Measurements from ENCODE around the gene PSTPIP1.

The PSTPIP1 gene

GRCh38 chr15:76979331-76979925 is 15.5 kb upstream of the PSTPIP1 start:
- no peak for DNase-seq

- no peak for DNase-seq
Measured at GRCh38 chr15:76979996-76980520, 14.9 kb upstream of the PSTPIP1 start.

GRCh38 chr15:76982356-76982755 is 12.6 kb upstream of the PSTPIP1 start:
- DNase-seq = no peak

- DNase-seq = no peak
Measured at GRCh38 chr15:76982756-76983155, 12.2 kb upstream of the PSTPIP1 start.

- no peak for DNase-seq
Measured at GRCh38 chr15:76983590-76984375, 11.1 kb upstream of the PSTPIP1 start.

- DNase-seq = no peak
Measured at GRCh38 chr15:76986743-76987142, 8.2 kb upstream of the PSTPIP1 start.

- DNase-seq = no peak
Measured at GRCh38 chr15:76987276-76987675, 7.7 kb upstream of the PSTPIP1 start.

GRCh38 chr15:76987896-76988860 is 6.7 kb upstream of the PSTPIP1 start:
- DNase-seq = no peak

- no peak for DNase-seq
Measured at GRCh38 chr15:76988867-76989780, 5.8 kb upstream of the PSTPIP1 start.

- DNase-seq = no peak
Measured at GRCh38 chr15:76991048-76991447, 3.9 kb upstream of the PSTPIP1 start.

GRCh38 chr15:76991741-76992645 is 2.9 kb upstream of the PSTPIP1 start:
- DNase-seq = no peak

GRCh38 chr15:76993114-76993725 is 1.7 kb upstream of the PSTPIP1 start:
- no peak for DNase-seq

GRCh38 chr15:76994001-76994400 is 925 bp upstream of the PSTPIP1 start:
- DNase-seq = no peak

- DNase-seq = no peak
Measured at GRCh38 chr15:76994496-76994895, 430 bp upstream of the PSTPIP1 start.

- no peak for DNase-seq
Measured at GRCh38 chr15:76996076-76996525, 1.2 kb downstream of the PSTPIP1 start.

GRCh38 chr15:76996526-76997401 is 1.8 kb downstream of the PSTPIP1 start:
- DNase-seq = no peak

GRCh38 chr15:76998663-76999285 is 3.8 kb downstream of the PSTPIP1 start:
- no peak for DNase-seq

- DNase-seq = no peak
Measured at GRCh38 chr15:76999996-77000395, 5.1 kb downstream of the PSTPIP1 start.

GRCh38 chr15:77001351-77001750 is 6.4 kb downstream of the PSTPIP1 start:
- DNase-seq = no peak

Measured in NCI-H1092 (cell line).